Measurements from ENCODE around the gene SIN3B. TPM values are rescaled to one million over a fixed set of nuclear protein-coding genes. Genes with fewer than 3 reads are reported as not detected.

Gene SIN3B
- total and polyA plus RNA-seq, 9 of the 15 experiments (the other 6 are each of a cell fraction or from before 2014, with no cell fraction given): 0.51 to 34.2 (median 14.3) TPM

DNA sequence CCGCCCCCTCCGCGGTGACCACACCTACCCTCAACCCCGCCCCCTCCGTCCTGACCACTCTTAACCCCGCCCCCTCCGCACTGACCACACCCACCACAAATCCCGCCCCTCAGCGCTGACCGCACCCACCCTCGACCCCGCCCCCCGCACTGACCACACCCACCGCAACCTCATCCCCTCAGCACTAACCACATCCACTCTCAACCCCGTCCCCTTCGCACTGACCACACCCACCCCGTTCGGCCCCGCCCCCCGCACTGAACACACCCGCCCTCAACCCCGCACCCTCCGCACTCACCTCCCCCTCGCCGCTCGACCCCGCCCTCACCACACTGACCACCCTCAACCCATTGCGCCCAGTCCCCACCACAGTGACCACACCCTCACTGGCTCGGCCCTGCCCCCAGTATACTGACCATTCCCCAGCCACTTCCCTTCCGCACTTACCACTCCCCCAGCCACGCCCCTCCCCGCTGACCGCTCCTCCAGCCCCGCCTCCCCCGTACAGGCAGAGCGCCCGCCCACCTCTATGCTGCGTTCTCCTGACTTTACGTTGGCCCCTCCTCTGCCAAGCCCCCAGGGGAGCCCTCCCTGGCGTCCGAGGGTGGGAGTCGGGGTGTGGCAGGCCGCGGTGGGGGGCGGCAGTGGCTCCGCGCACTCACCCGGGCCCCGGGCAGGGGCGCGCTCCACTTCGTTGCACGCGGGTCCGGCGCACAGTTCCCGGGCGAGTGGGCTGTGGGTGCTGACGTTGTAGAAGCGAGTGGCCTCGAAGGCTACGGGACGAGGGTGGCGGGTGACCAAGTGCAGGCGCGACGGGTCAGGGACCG, 68.0 kb downstream of the SIN3B start (continued):
- TF ChIP-seq ZBTB9 (CRISPR knock-in tag; IDR thresholded peaks at IDR 0.05): peak; percentile 90
- TF ChIP-seq CBX5 (IDR thresholded peaks at IDR 0.05; ENCODE audit: borderline replicate concordance, low read depth): no peak
- 0 out of 2 replicates have a peak, but pooled peaks have one; percentile 25 for TF ChIP-seq FOXK1 (CRISPR knock-in tag; IDR thresholded peaks at IDR 0.05; ENCODE audit: borderline replicate concordance)
- no peak for TF ChIP-seq TAF7 (tag; IDR thresholded peaks at IDR 0.05)
- peak; percentile 16; the same call in 1 of the 2 replicates for TF ChIP-seq E2F3 (CRISPR knock-in tag; IDR thresholded peaks at IDR 0.05)
- no peak for TF ChIP-seq RUNX1 (IDR thresholded peaks at IDR 0.05; ENCODE audit: low read depth)
- no peak for TF ChIP-seq SNRNP70 (optimal IDR thresholded peaks at IDR 0.05; ENCODE audit: low read depth, low read length)
- TF ChIP-seq RBM22 (IDR thresholded peaks at IDR 0.05; ENCODE audit: low read depth, low read length, poor library complexity, severe bottlenecking): peak; percentile 85
- no peak for TF ChIP-seq E4F1 (CRISPR knock-in tag; IDR thresholded peaks at IDR 0.05; ENCODE audit: borderline replicate concordance)
- TF ChIP-seq, protein P1, sequence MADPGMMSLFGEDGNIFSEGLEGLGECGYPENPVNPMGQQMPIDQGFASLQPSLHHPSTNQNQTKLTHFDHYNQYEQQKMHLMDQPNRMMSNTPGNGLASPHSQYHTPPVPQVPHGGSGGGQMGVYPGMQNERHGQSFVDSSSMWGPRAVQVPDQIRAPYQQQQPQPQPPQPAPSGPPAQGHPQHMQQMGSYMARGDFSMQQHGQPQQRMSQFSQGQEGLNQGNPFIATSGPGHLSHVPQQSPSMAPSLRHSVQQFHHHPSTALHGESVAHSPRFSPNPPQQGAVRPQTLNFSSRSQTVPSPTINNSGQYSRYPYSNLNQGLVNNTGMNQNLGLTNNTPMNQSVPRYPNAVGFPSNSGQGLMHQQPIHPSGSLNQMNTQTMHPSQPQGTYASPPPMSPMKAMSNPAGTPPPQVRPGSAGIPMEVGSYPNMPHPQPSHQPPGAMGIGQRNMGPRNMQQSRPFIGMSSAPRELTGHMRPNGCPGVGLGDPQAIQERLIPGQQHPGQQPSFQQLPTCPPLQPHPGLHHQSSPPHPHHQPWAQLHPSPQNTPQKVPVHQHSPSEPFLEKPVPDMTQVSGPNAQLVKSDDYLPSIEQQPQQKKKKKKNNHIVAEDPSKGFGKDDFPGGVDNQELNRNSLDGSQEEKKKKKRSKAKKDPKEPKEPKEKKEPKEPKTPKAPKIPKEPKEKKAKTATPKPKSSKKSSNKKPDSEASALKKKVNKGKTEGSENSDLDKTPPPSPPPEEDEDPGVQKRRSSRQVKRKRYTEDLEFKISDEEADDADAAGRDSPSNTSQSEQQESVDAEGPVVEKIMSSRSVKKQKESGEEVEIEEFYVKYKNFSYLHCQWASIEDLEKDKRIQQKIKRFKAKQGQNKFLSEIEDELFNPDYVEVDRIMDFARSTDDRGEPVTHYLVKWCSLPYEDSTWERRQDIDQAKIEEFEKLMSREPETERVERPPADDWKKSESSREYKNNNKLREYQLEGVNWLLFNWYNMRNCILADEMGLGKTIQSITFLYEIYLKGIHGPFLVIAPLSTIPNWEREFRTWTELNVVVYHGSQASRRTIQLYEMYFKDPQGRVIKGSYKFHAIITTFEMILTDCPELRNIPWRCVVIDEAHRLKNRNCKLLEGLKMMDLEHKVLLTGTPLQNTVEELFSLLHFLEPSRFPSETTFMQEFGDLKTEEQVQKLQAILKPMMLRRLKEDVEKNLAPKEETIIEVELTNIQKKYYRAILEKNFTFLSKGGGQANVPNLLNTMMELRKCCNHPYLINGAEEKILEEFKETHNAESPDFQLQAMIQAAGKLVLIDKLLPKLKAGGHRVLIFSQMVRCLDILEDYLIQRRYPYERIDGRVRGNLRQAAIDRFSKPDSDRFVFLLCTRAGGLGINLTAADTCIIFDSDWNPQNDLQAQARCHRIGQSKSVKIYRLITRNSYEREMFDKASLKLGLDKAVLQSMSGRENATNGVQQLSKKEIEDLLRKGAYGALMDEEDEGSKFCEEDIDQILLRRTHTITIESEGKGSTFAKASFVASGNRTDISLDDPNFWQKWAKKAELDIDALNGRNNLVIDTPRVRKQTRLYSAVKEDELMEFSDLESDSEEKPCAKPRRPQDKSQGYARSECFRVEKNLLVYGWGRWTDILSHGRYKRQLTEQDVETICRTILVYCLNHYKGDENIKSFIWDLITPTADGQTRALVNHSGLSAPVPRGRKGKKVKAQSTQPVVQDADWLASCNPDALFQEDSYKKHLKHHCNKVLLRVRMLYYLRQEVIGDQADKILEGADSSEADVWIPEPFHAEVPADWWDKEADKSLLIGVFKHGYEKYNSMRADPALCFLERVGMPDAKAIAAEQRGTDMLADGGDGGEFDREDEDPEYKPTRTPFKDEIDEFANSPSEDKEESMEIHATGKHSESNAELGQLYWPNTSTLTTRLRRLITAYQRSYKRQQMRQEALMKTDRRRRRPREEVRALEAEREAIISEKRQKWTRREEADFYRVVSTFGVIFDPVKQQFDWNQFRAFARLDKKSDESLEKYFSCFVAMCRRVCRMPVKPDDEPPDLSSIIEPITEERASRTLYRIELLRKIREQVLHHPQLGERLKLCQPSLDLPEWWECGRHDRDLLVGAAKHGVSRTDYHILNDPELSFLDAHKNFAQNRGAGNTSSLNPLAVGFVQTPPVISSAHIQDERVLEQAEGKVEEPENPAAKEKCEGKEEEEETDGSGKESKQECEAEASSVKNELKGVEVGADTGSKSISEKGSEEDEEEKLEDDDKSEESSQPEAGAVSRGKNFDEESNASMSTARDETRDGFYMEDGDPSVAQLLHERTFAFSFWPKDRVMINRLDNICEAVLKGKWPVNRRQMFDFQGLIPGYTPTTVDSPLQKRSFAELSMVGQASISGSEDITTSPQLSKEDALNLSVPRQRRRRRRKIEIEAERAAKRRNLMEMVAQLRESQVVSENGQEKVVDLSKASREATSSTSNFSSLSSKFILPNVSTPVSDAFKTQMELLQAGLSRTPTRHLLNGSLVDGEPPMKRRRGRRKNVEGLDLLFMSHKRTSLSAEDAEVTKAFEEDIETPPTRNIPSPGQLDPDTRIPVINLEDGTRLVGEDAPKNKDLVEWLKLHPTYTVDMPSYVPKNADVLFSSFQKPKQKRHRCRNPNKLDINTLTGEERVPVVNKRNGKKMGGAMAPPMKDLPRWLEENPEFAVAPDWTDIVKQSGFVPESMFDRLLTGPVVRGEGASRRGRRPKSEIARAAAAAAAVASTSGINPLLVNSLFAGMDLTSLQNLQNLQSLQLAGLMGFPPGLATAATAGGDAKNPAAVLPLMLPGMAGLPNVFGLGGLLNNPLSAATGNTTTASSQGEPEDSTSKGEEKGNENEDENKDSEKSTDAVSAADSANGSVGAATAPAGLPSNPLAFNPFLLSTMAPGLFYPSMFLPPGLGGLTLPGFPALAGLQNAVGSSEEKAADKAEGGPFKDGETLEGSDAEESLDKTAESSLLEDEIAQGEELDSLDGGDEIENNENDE (IDR thresholded peaks at IDR 0.05; ENCODE audit: low read depth, low read length): no peak
- peak; percentile 74; the same call in 1 of the 2 replicates for TF ChIP-seq ZBTB7A (IDR thresholded peaks at IDR 0.05; ENCODE audit: borderline replicate concordance, control insufficient read depth, low read depth, low read length)
